H9 (cell line): ENCODE results near the gene TGFB1I1. TPM values are rescaled to one million over a fixed set of nuclear protein-coding genes. Genes with fewer than 3 reads are reported as not detected.

ENCODE experiments used
- DNase-seq: peaks from one replicate; pipeline ENCODE4 v3.0.0-alpha.2; 2017
- H2AFZ ChIP-seq: one replicate; pipeline ENCODE4 v1.6.1; 2013; ENCODE audit warnings: mild to moderate bottlenecking, low read length, control low read depth, moderate library complexity
- H2AK5ac ChIP-seq: 2 replicates; pipeline ENCODE4 v1.6.1; 2013; ENCODE audit warnings: low read length, control low read depth, mixed read lengths; ENCODE audit not compliant: insufficient read length
- H2BK120ac ChIP-seq: one replicate; pipeline ENCODE4 v1.6.1; 2013; ENCODE audit warnings: low read depth, mild to moderate bottlenecking, low read length, control low read depth, inconsistent platforms; ENCODE audit not compliant: poor library complexity, severe bottlenecking
- H2BK12ac ChIP-seq: 2 replicates; pipeline ENCODE4 v1.6.1; 2013; ENCODE audit warnings: low read length, control low read depth, mixed read lengths, low read depth; ENCODE audit not compliant: insufficient read length
- H2BK15ac ChIP-seq: 2 replicates; pipeline ENCODE4 v1.6.1; 2013; ENCODE audit warnings: low read depth, low read length, control low read depth
- H2BK20ac ChIP-seq: one replicate; pipeline ENCODE4 v1.6.1; 2013; ENCODE audit warnings: low read depth, mild to moderate bottlenecking, low read length, control low read depth, inconsistent platforms; ENCODE audit not compliant: poor library complexity, severe bottlenecking
- H2BK5ac ChIP-seq: 2 replicates; pipeline ENCODE4 v1.6.1; 2013; ENCODE audit warnings: low read length, control low read depth, mixed read lengths; ENCODE audit not compliant: insufficient read length
- H3K14ac ChIP-seq: 2 replicates; pipeline ENCODE4 v1.6.1; 2013; ENCODE audit warnings: low read length, control low read depth; ENCODE audit not compliant: insufficient read depth
- H3K18ac ChIP-seq: 2 replicates; pipeline ENCODE4 v1.6.1; 2013; ENCODE audit warnings: low read depth, mild to moderate bottlenecking, mixed read lengths, low read length, control low read depth; ENCODE audit not compliant: insufficient read length
- H3K23ac ChIP-seq: 2 replicates; pipeline ENCODE4 v1.6.1; 2013; ENCODE audit warnings: low read length, control low read depth, mixed read lengths, low read depth; ENCODE audit not compliant: insufficient read length
- H3K23me2 ChIP-seq: 2 replicates; pipeline ENCODE4 v1.6.1; 2013; ENCODE audit warnings: low read depth, mild to moderate bottlenecking, mixed read lengths, low read length, control low read depth; ENCODE audit not compliant: insufficient read length, poor library complexity, severe bottlenecking
- H3K27ac ChIP-seq: 2 replicates; pipeline ENCODE4 v1.5.1; 2013; ENCODE audit warnings: low read length, control low read depth, mixed read lengths, low read depth; ENCODE audit not compliant: insufficient read length
- H3K27me3 ChIP-seq: 2 replicates; pipeline ENCODE4 v1.6.1; 2013; ENCODE audit warnings: low read length, control low read depth, inconsistent platforms; ENCODE audit not compliant: insufficient read depth
- H3K4ac ChIP-seq: 2 replicates; pipeline ENCODE4 v1.6.1; 2013; ENCODE audit warnings: low read depth, mild to moderate bottlenecking, control low read depth, inconsistent platforms, low read length, moderate library complexity
- H3K4me1 ChIP-seq: 2 replicates; pipeline ENCODE4 v1.6.1; 2013; ENCODE audit warnings: low read length, control low read depth, inconsistent platforms; ENCODE audit not compliant: insufficient read depth
- H3K4me2 ChIP-seq: 2 replicates; pipeline ENCODE4 v1.6.1; 2013; ENCODE audit warnings: low read length, control low read depth, mixed read lengths; ENCODE audit not compliant: insufficient read length, insufficient read depth
- H3K56ac ChIP-seq: 2 replicates; pipeline ENCODE4 v1.6.1; 2013; ENCODE audit warnings: low read depth, mild to moderate bottlenecking, mixed read lengths, low read length, control low read depth; ENCODE audit not compliant: insufficient read length
- H3K79me1 ChIP-seq: 2 replicates; pipeline ENCODE4 v1.6.1; 2013; ENCODE audit warnings: low read depth, mild to moderate bottlenecking, moderate library complexity, low read length, control low read depth, inconsistent platforms; ENCODE audit not compliant: insufficient read depth, poor library complexity, severe bottlenecking
- H3K79me2 ChIP-seq: 2 replicates; pipeline ENCODE4 v1.6.1; 2013; ENCODE audit warnings: low read length, control low read depth, inconsistent platforms; ENCODE audit not compliant: insufficient read depth
- H3K9ac ChIP-seq: 2 replicates; pipeline ENCODE4 v1.6.1; 2013; ENCODE audit warnings: low read length, control low read depth, mixed read lengths; ENCODE audit not compliant: insufficient read length; ENCODE audit errors: extremely low read depth
- H3K9me3 ChIP-seq: one replicate; pipeline ENCODE4 v1.6.1; 2013; ENCODE audit warnings: low read depth, low read length, inconsistent platforms; ENCODE audit not compliant: control insufficient read depth
- H3T11ph ChIP-seq: one replicate; pipeline ENCODE4 v1.6.1; 2013; ENCODE audit warnings: mild to moderate bottlenecking, low read length, control low read depth, inconsistent platforms
- H4K20me1 ChIP-seq: one replicate; pipeline ENCODE4 v1.6.1; 2013; ENCODE audit not compliant: control insufficient read depth, insufficient read length, insufficient read depth
- H4K5ac ChIP-seq: 2 replicates; pipeline ENCODE4 v1.6.1; 2013; ENCODE audit warnings: low read depth, mild to moderate bottlenecking, mixed read lengths, low read length, control low read depth; ENCODE audit not compliant: insufficient read length
- H4K8ac ChIP-seq: replicated peaks from 2 replicates; pipeline ENCODE4 v1.6.1; 2013; ENCODE audit warnings: low read length, control low read depth, mixed read lengths, low read depth; ENCODE audit not compliant: insufficient read length
- H4K91ac ChIP-seq: 2 replicates; pipeline ENCODE4 v1.6.1; 2013; ENCODE audit warnings: low read depth, mild to moderate bottlenecking, moderate library complexity, mixed read lengths, low read length, control low read depth; ENCODE audit not compliant: insufficient read length
- H3K27ac Mint-ChIP-seq, 3 experiments: 2 replicates in 2 of 3; 3 replicates in 1 of 3; pipeline ENCODE4 v1.8.0; 2020 to 2021; ENCODE audit warnings: mixed read lengths in 3 of 3, mild to moderate bottlenecking in 1 of 3, moderate library complexity in 1 of 3
- H3K27me3 Mint-ChIP-seq: 2 replicates; pipeline ENCODE4 v1.8.0; 2021; ENCODE audit warnings: low read depth, mild to moderate bottlenecking, moderate library complexity, mixed read lengths
- H3K36me3 Mint-ChIP-seq, 3 experiments: 2 replicates in 2 of 3; 3 replicates in 1 of 3; pipeline ENCODE4 v1.8.0; 2020 to 2021; ENCODE audit warnings: low read depth in 3 of 3, mixed read lengths in 3 of 3; ENCODE audit not compliant: insufficient read depth in 1 of 3
- H3K4me1 Mint-ChIP-seq, 2 experiments: 2 replicates each; pipeline ENCODE4 v1.8.0; 2020; ENCODE audit warnings: mixed read lengths in 2 of 2
- H3K4me3 Mint-ChIP-seq, 2 experiments: 2 replicates in 1 of 2; 3 replicates in 1 of 2; pipeline ENCODE4 v1.8.0; 2020 to 2021; ENCODE audit warnings: mild to moderate bottlenecking in 2 of 2, mixed read lengths in 2 of 2, moderate library complexity in 1 of 2
- H3K9me3 Mint-ChIP-seq, 2 experiments: 2 replicates in 1 of 2; 3 replicates in 1 of 2; pipeline ENCODE4 v1.8.0; 2020; ENCODE audit warnings: mild to moderate bottlenecking in 2 of 2, mixed read lengths in 2 of 2, moderate library complexity in 1 of 2
- WGBS: extraction: QIAGEN DNeasy Blood & Tissue Kit; methylation state at CpG from one replicate; pipeline ENCODE4 v1.1.7; 2013; ENCODE audit warnings: missing lambda C conversion rate, low lambda C conversion rate, mixed read lengths; ENCODE audit not compliant: insufficient read length; ENCODE audit errors: extremely low coverage; 5-methylcytosine and 5-hydroxymethylcytosine counted together
- total RNA-seq: library from RNA; stranded (reverse); gene quantifications from 2 replicates; pipeline ENCODE4 v1.2.1, GENCODE V29; 2021
- TF ChIP-seq, protein P1 (sequence below): fragments of 200-600 bp; sonication (generic); conservative IDR thresholded peaks from 3 replicates; pipeline ENCODE4 v1.8.0; 2021; ENCODE audit warnings: antibody characterized with exemption, mild to moderate bottlenecking

TGFB1I1 gene
- total RNA-seq, 1 experiment from 2014 or later = 15.4 TPM

DNA sequence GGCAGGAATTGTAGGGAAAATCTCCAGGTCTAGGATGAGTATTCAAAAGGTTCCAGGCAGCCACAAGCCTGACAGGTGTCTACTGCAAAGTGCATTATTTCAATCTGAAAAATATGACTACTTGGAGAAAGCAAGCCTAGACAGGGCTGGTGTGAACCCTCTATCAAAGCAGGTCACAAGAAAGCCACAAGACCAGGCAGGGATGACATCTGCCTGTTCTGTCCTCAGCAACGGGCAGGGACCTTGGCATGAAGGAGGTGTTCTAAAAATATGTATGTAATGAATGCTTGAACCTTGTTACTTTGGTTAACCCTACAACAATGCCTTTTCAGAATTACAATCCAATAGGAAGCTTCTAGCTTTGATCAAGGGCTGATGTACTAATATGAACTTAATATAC, 42.6 kb upstream of the TGFB1I1 start:
- Mint-ChIP-seq H3K36me3 (no peaks in the 10 kb centered on the region), H3K27ac (no peak overlapping the region; a peak in 1 of 7 replicates), H3K4me1 (peaks cover 5 to 9% of the 10 kb centered on the region in 2 experiments; a peak in 3 of 4 replicates), H3K9me3 (no peaks in the 10 kb centered on the region; a peak in 1 of 5 replicates), H3K27me3 (peaks cover 4% of the 10 kb centered on the region), H3K4me3 (no peak overlapping the region)
- no peak for DNase-seq
- Histone ChIP-seq H4K5ac (no peak overlapping the region), H3K79me1 (no peaks in the 10 kb centered on the region), H3K4me1 (no peaks in the 10 kb centered on the region), H3K4me2 (no peak overlapping the region), H3K23ac (no peak overlapping the region), H3K9me3 (no peaks in the 10 kb centered on the region), H2BK120ac (no peak overlapping the region), H3K9ac (no peak overlapping the region), H3K79me2 (no peaks in the 10 kb centered on the region), H3K27ac (no peak overlapping the region), H3T11ph (no peak overlapping the region), H2BK12ac (no peak overlapping the region), H3K23me2 (no peaks in the 10 kb centered on the region), H3K27me3 (peaks cover 8% of the 10 kb centered on the region; the same call in 1 of the 2 replicates), H4K20me1 (no peaks in the 10 kb centered on the region), H2AK5ac (no peak overlapping the region), H4K8ac (no peak overlapping the region), H3K56ac (no peak overlapping the region), H3K18ac (no peak overlapping the region), H3K4ac (no peak overlapping the region), H2BK15ac (no peak overlapping the region), H4K91ac (no peak overlapping the region), H2BK5ac (no peak overlapping the region), H3K14ac (no peak overlapping the region), H2BK20ac (no peak overlapping the region), H2AFZ (no peak overlapping the region)
- WGBS = no CpG with 5 or more reads among the region's 1 CpG
- TF ChIP-seq, protein P1, sequence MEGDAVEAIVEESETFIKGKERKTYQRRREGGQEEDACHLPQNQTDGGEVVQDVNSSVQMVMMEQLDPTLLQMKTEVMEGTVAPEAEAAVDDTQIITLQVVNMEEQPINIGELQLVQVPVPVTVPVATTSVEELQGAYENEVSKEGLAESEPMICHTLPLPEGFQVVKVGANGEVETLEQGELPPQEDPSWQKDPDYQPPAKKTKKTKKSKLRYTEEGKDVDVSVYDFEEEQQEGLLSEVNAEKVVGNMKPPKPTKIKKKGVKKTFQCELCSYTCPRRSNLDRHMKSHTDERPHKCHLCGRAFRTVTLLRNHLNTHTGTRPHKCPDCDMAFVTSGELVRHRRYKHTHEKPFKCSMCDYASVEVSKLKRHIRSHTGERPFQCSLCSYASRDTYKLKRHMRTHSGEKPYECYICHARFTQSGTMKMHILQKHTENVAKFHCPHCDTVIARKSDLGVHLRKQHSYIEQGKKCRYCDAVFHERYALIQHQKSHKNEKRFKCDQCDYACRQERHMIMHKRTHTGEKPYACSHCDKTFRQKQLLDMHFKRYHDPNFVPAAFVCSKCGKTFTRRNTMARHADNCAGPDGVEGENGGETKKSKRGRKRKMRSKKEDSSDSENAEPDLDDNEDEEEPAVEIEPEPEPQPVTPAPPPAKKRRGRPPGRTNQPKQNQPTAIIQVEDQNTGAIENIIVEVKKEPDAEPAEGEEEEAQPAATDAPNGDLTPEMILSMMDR = no peak
